Measurements from ENCODE around the gene KDM1A.

The KDM1A gene

GRCh38 chr1:23079025-23079424, 59.8 kb downstream of the KDM1A start:
- DNase-seq (ENCODE audit: insufficient read length, low spot score): no peak
- no peak for FAIRE-seq
- TF ChIP-seq CTCF (IDR thresholded peaks at IDR 0.05; ENCODE audit: insufficient read depth, missing control alignments): no peak

DNA sequence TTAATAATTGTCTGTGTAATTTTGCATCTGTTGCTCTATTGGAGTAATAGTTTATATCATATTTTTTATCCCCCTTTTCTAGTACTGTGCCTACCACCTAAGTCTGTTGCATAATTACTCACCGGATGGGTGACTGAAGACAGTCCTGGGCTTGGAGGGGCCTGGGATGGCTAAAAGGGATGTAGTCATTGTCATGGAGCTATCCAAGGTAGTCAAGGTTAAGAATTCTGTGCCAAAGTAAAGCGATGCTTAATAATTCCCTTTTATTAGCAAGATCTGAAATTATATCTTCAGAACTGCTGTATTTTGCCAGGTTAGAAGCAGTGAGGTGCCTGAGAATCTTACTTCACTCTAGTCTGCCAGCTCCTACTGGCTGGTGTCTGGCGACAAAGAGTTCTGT, 61.6 kb downstream of the KDM1A start:
- FAIRE-seq: no peak
- DNase-seq (ENCODE audit: insufficient read length, low spot score): no peak
- no peak for TF ChIP-seq CTCF (IDR thresholded peaks at IDR 0.05; ENCODE audit: insufficient read depth, missing control alignments)

DNA sequence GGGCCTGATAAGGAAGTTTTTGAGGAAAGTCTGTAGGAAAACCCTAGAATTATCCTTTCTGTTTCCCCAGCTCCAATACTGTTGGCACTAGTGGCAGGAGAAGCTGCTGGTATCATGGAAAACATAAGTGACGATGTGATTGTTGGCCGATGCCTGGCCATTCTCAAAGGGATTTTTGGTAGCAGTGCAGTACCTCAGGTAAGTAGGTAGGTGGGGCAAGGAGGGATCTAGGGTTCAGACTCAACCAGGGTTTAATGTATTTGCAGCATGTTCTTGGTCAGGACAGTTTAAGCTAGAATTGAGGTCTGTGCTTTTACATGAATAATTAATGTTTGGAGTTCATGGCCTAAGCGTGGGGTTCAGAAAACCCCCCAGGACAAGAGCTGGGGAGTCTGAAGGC, 62.1 kb downstream of the KDM1A start:
- FAIRE-seq (no peak), DNase-seq (ENCODE audit: insufficient read length, low spot score) (no peak)
- TF ChIP-seq CTCF (IDR thresholded peaks at IDR 0.05; ENCODE audit: insufficient read depth, missing control alignments): no peak

GRCh38 chr1:23083714-23084480, 64.6 kb downstream of the KDM1A start:
- TF ChIP-seq CTCF (IDR thresholded peaks at IDR 0.05; ENCODE audit: insufficient read depth, missing control alignments): no peak
- no peak for FAIRE-seq
- DNase-seq (ENCODE audit: insufficient read length, low spot score): no peak

DNA sequence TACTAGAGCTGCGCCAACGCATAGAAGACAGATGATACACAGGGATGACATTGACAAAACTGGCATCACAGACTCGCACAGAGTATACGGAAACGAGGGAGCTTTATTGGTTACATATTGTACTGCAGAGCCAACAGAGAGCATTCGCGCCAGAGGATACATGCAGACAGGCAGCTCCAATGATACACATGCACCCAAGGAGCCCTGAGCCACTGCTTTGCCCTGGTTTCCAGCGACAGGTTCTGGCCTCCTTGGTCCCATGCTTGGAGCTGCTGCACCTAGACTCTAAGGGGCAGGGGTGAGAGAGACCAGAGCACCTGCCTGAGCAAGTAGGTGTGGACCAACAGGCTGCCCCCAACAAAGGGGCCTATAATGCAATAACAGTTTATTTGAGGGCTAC, 65.6 kb downstream of the KDM1A start:
- no peak for FAIRE-seq
- no peak for TF ChIP-seq CTCF (IDR thresholded peaks at IDR 0.05; ENCODE audit: insufficient read depth, missing control alignments)
- DNase-seq (ENCODE audit: insufficient read length, low spot score): no peak

DNA sequence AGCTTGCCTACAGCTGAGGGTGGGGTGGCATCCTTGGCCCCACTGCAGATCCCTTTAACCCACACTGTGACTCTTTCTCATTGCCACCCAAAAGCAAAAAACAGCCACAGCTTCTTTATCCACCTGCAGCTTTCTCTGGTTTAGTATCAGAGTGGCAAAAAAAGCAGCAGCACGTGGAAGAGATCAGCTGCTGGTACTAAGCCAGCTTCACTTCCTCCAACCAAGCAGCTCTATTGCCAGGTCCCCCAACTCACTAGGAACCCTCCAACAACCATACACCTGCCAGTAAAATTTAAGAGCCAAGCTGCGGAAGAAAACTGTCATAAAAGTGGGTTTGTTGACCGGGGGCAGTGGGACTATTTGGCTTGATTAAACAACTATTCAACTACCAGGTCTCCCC, 66.4 kb downstream of the KDM1A start:
- no peak for TF ChIP-seq CTCF (IDR thresholded peaks at IDR 0.05; ENCODE audit: insufficient read depth, missing control alignments)
- DNase-seq (ENCODE audit: insufficient read length, low spot score) (no peak), FAIRE-seq (no peak)

DNA sequence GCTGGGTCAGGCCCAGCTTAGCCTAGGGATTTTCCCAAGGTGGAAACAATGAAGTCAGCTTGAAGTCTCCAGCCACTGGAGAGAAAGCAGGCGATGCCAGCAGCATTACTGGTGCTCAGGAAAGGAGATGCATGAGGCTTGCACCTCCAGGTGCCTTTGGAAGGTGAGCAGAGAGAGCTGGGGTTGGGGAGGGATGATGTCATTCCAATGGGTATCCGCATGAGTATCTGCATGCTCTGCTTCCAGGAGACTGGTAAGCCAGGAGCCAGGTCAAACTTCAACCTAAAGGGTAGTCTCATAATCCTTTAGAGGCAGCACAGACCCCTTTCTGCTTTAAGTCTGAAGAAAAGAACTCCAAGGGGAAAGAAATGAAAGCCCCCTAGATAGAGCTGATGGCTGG, 68.8 kb downstream of the KDM1A start:
- FAIRE-seq: no peak
- no peak for TF ChIP-seq CTCF (IDR thresholded peaks at IDR 0.05; ENCODE audit: insufficient read depth, missing control alignments)

More for the DNA sequence above, 68.8 kb downstream of the KDM1A start:
- no peak for DNase-seq (ENCODE audit: insufficient read length, low spot score)

Measured in D721Med (cell line).